ENCODE data around the gene LRMDA. TPM values are rescaled to one million over a fixed set of nuclear protein-coding genes. Genes with fewer than 3 reads are reported as not detected.

The LRMDA gene
- total and polyA plus RNA-seq, 2 of the 13 experiments (the other 11 are each of a cell fraction or from before 2014, with no cell fraction given), result 13.4 to 22.0 TPM

GRCh38 chr10:75404815-75405597 lies 26.4 kb upstream of the LRMDA start (continued):
- TF ChIP-seq TBL1XR1 (IDR thresholded peaks at IDR 0.05; ENCODE audit: borderline replicate concordance, low read length, partially characterized antibody), result no peak
- no peak; the same call in 1 of the 2 replicates for TF ChIP-seq ZMYM2 (CRISPR knock-in tag; IDR thresholded peaks at IDR 0.05)
- TF ChIP-seq ZC3H13 (CRISPR knock-in tag; IDR thresholded peaks at IDR 0.05), result peak; percentile 65; the same call in 1 of the 2 replicates
- TF ChIP-seq HIVEP1 (CRISPR knock-in tag; IDR thresholded peaks at IDR 0.05), result no peak
- TF ChIP-seq BCL6 (CRISPR knock-in tag; IDR thresholded peaks at IDR 0.05), result peak; percentile 63
- TF ChIP-seq ZBTB43 (CRISPR knock-in tag; conservative IDR thresholded peaks at IDR 0.05), result peak; percentile 44; the same call in 1 of the 2 replicates
- no peak for TF ChIP-seq ZNF691 (CRISPR knock-in tag; IDR thresholded peaks at IDR 0.05; ENCODE audit: borderline replicate concordance, low read depth)
- no peak for TF ChIP-seq CAMTA2 (CRISPR knock-in tag; IDR thresholded peaks at IDR 0.05; ENCODE audit: borderline replicate concordance)
- peak; percentile 72 for TF ChIP-seq MAX (IDR thresholded peaks at IDR 0.05)
- peak; percentile 99 for TF ChIP-seq HOXA5 (CRISPR knock-in tag; IDR thresholded peaks at IDR 0.05)
- TF ChIP-seq TSC22D2 (CRISPR knock-in tag; IDR thresholded peaks at IDR 0.05; ENCODE audit: borderline replicate concordance), result no peak; the same call in 1 of the 2 replicates
- TF ChIP-seq ZSCAN31 (CRISPR knock-in tag; IDR thresholded peaks at IDR 0.05; ENCODE audit: low read depth), result no peak
- peak; percentile 82; the same call in 1 of the 2 replicates for TF ChIP-seq ZNF232 (CRISPR knock-in tag; IDR thresholded peaks at IDR 0.05; ENCODE audit: borderline replicate concordance)
- peak; percentile 76 for TF ChIP-seq RXRA (CRISPR knock-in tag; IDR thresholded peaks at IDR 0.05)
- TF ChIP-seq ZEB1 (IDR thresholded peaks at IDR 0.05; ENCODE audit: insufficient replicate concordance, low read depth), result peak; percentile 27
- no peak for TF ChIP-seq KMT2B (CRISPR knock-in tag; IDR thresholded peaks at IDR 0.05)
- TF ChIP-seq TFDP1 (CRISPR knock-in tag; IDR thresholded peaks at IDR 0.05; ENCODE audit: borderline replicate concordance), result peak; percentile 88; the same call in 1 of the 2 replicates
- no peak for TF ChIP-seq GPN1 (CRISPR knock-in tag; IDR thresholded peaks at IDR 0.05; ENCODE audit: borderline replicate concordance)
- TF ChIP-seq TFDP2 (CRISPR knock-in tag; IDR thresholded peaks at IDR 0.05), result peak; percentile 85
- peak; percentile 15 for TF ChIP-seq DBP (CRISPR knock-in tag; IDR thresholded peaks at IDR 0.05; ENCODE audit: not compliant biosample characterization)
- TF ChIP-seq ETS1 (CRISPR knock-in tag; IDR thresholded peaks at IDR 0.05), result no peak
- no peak for TF ChIP-seq MATR3 (CRISPR knock-in tag; IDR thresholded peaks at IDR 0.05)

Measured in HepG2 (cell line).